ENCODE measurements around the gene PRKACB. TPM values are rescaled to one million over a fixed set of nuclear protein-coding genes. Genes with fewer than 3 reads are reported as not detected.

Gene PRKACB
- total RNA-seq, 1 experiment from 2014 or later = 135 TPM

- no peak overlapping the region for H3K4me2 ChIP-seq (ENCODE audit: low read length)
- intact Hi-C loops (cut with micrococcal nuclease) = no loop called here
- ATAC-seq (no peak), DNase-seq (ENCODE audit: low read depth, low spot score) (no peak)
- no peaks in the 10 kb centered on the region for H3K79me2 ChIP-seq (ENCODE audit: insufficient read depth, low read length)
- ChIA-PET POLR2A (no interaction called here), CTCF (no interaction called here), RAD21 (ENCODE audit: low non-redundant PET in 1 of 2, low total read pairs in 2 of 2, uncharacterized antibody in 2 of 2, unreplicated experiment in 2 of 2) (no interaction called here)
- H3K9me3 ChIP-seq (ENCODE audit: control insufficient read depth in 1 of 2, insufficient read depth in 1 of 2, low read depth in 1 of 2, low read length in 2 of 2) = no peaks in the 10 kb centered on the region
- no peak overlapping the region for H3K27ac ChIP-seq (ENCODE audit: low read depth, low read length)
- no peak overlapping the region for H3K4me3 ChIP-seq (replicated peaks in 1 of 2; ENCODE audit: low read depth in 1 of 2, low read length in 2 of 2)
- no peaks in the 10 kb centered on the region for H3K27me3 ChIP-seq (ENCODE audit: insufficient read depth, low read length)
- no peak overlapping the region for H2AFZ ChIP-seq (ENCODE audit: low read depth, low read length, poor library complexity, severe bottlenecking)
- H3K36me3 ChIP-seq (ENCODE audit: control insufficient read depth in 1 of 2, insufficient read depth in 2 of 2, low read length in 2 of 2) = no peaks in the 10 kb centered on the region
- TF ChIP-seq REST (IDR thresholded peaks at IDR 0.05; ENCODE audit: low read depth) (no peak), SRF (IDR thresholded peaks at IDR 0.05; ENCODE audit: low read depth) (no peak), ZNF274 (IDR thresholded peaks at IDR 0.05; ENCODE audit: low read depth, low read length) (no peak), YY1 (IDR thresholded peaks at IDR 0.05; ENCODE audit: extremely low read depth, insufficient replicate concordance, low read depth, low read length) (no peak), TCF7L2 (IDR thresholded peaks at IDR 0.05; ENCODE audit: borderline replicate concordance, extremely low read depth, insufficient read depth, insufficient read length) (no peak), CTCF (IDR thresholded peaks at IDR 0.05 in 2 of 3, conservative IDR thresholded peaks at IDR 0.05 in 1 of 3; ENCODE audit: borderline replicate concordance in 1 of 3, insufficient read depth in 1 of 3, low read depth in 2 of 3, low read length in 2 of 3) (no peak), SP1 (IDR thresholded peaks at IDR 0.05; ENCODE audit: low read depth) (no peak), EZH2phosphoT487 (IDR thresholded peaks at IDR 0.05; ENCODE audit: borderline replicate concordance) (no peak), MAX (IDR thresholded peaks at IDR 0.05) (no peak), JUND (IDR thresholded peaks at IDR 0.05) (no peak), ATF3 (IDR thresholded peaks at IDR 0.05) (no peak), CBX3 (IDR thresholded peaks at IDR 0.05; ENCODE audit: low read depth) (no peak), POLR2A (IDR thresholded peaks at IDR 0.05; ENCODE audit: borderline replicate concordance, extremely low read depth, insufficient read depth, insufficient read length) (no peak), CEBPB (IDR thresholded peaks at IDR 0.05; ENCODE audit: low read depth) (no peak), RAD21 (IDR thresholded peaks at IDR 0.05; ENCODE audit: low read depth) (no peak), ZFX (IDR thresholded peaks at IDR 0.05) (no peak)
- BruUV-seq (replicated peaks) = no TSS peak
- no peaks in the 10 kb centered on the region for H3K9me2 ChIP-seq (ENCODE audit: insufficient read depth)
- no peaks in the 10 kb centered on the region for H4K20me1 ChIP-seq (ENCODE audit: insufficient read depth)
- peaks cover 5 to 10% of the 10 kb centered on the region in 2 experiments for H3K4me1 ChIP-seq (ENCODE audit: control insufficient read depth in 1 of 2, insufficient read depth in 2 of 2, low read length in 2 of 2)
- no peak overlapping the region for H3K9ac ChIP-seq (ENCODE audit: low read length)
These were observed 35.0 kb upstream of the PRKACB start for GRCh38 chr1:84108900-84109578.

All from HCT116 (cell line).